ENCODE measurements around the gene SLC35D1. TPM values are rescaled to one million over a fixed set of nuclear protein-coding genes. Genes with fewer than 3 reads are reported as not detected.

The SLC35D1 gene
- total and polyA plus RNA-seq, 7 donors: 3.9 to 22.9 (median 9.4) TPM

GRCh38 chr1:66993076-66993475 is 60.9 kb downstream of the SLC35D1 start:
- Histone ChIP-seq H3K4me1 (peaks cover 0 to 5% (median 0%) of the 10 kb centered on the region in 4 donors), H3K27ac (no peak overlapping the region), H3K4me3 (no peak overlapping the region), H3K27me3 (no peaks in the 10 kb centered on the region), H3K36me3 (peaks cover 0 to 43% (median 1%) of the 10 kb centered on the region in 4 donors), H3K9me3 (no peaks in the 10 kb centered on the region)
- intact Hi-C loops (cut with DNase I): no loop called here
- DNase-seq: no peak
- TF ChIP-seq POLR2AphosphoS5 (IDR thresholded peaks at IDR 0.05): no peak
- TF ChIP-seq EP300 (IDR thresholded peaks at IDR 0.05): no peak
- TF ChIP-seq POLR2A (IDR thresholded peaks at IDR 0.05): no peak
- no peak for TF ChIP-seq CTCF (IDR thresholded peaks at IDR 0.05)
- WGBS, 2 donors: 98% methylated on average over 3 of the region's 3 CpGs

GRCh38 chr1:66985835-66986234 is 68.1 kb downstream of the SLC35D1 start:
- Histone ChIP-seq H3K27me3 (no peaks in the 10 kb centered on the region), H3K4me1 (peaks cover 0 to 12% (median 5%) of the 10 kb centered on the region in 4 donors), H3K27ac (no peak overlapping the region), H3K36me3 (peaks cover 0 to 82% (median 7%) of the 10 kb centered on the region in 4 donors), H3K9me3 (no peaks in the 10 kb centered on the region), H3K4me3 (no peak overlapping the region)
- 20 to 61% methylated on average over 1 of the region's 1 CpG for WGBS, 2 donors
- intact Hi-C loops (cut with DNase I): no loop called here
- TF ChIP-seq POLR2A (IDR thresholded peaks at IDR 0.05) (no peak), EP300 (IDR thresholded peaks at IDR 0.05) (no peak), CTCF (IDR thresholded peaks at IDR 0.05) (no peak), POLR2AphosphoS5 (IDR thresholded peaks at IDR 0.05) (no peak)
- no peak for DNase-seq

- Histone ChIP-seq H3K9me3 (no peaks in the 10 kb centered on the region), H3K27me3 (no peaks in the 10 kb centered on the region), H3K4me1 (peaks cover 0 to 19% (median 10%) of the 10 kb centered on the region in 4 donors), H3K27ac (no peak overlapping the region), H3K36me3 (peaks cover 0 to 79% (median 7%) of the 10 kb centered on the region in 4 donors), H3K4me3 (no peak overlapping the region)
- 89 to 91% methylated on average over 1 of the region's 1 CpG for WGBS, 2 donors
- DNase-seq: no peak
- TF ChIP-seq CTCF (IDR thresholded peaks at IDR 0.05): no peak
- no peak for TF ChIP-seq EP300 (IDR thresholded peaks at IDR 0.05)
- TF ChIP-seq POLR2AphosphoS5 (IDR thresholded peaks at IDR 0.05): no peak
- no peak for TF ChIP-seq POLR2A (IDR thresholded peaks at IDR 0.05)
- intact Hi-C loops (cut with DNase I): loop anchor here (5.0 kb wide), 1 partner anchor 52 kb away; no protein-coding TSS in a partner anchor
Measured at GRCh38 chr1:66984491-66984890, 69.5 kb downstream of the SLC35D1 start.

GRCh38 chr1:66982561-66983260 is 71.2 kb downstream of the SLC35D1 start:
- Histone ChIP-seq H3K27ac (peak overlapping the region in 2 of 4 donors; percentile 71 to 74), H3K27me3 (no peaks in the 10 kb centered on the region), H3K9me3 (no peaks in the 10 kb centered on the region), H3K36me3 (peaks cover 0 to 82% (median 7%) of the 10 kb centered on the region in 4 donors), H3K4me3 (no peak overlapping the region), H3K4me1 (peaks cover 0 to 19% (median 10%) of the 10 kb centered on the region in 4 donors)
- intact Hi-C loops (cut with DNase I): loop anchor here (5.0 kb wide), 1 partner anchor 50 kb away; no protein-coding TSS in a partner anchor
- TF ChIP-seq CTCF (IDR thresholded peaks at IDR 0.05) (no peak), POLR2AphosphoS5 (IDR thresholded peaks at IDR 0.05) (no peak), POLR2A (IDR thresholded peaks at IDR 0.05) (no peak), EP300 (IDR thresholded peaks at IDR 0.05) (no peak)
- WGBS, 2 donors: 46 to 83% methylated on average over 4 of the region's 4 CpGs
- DNase-seq: no peak

All from sigmoid colon (tissue), 7 donors.